Left hindlimb (tissue), 1 donor: ENCODE results near the gene AHDC1.

Experiments used
- DNase-seq: peaks from one replicate; pipeline ENCODE4 v3.0.0-alpha.2; 2018

The AHDC1 gene

GRCh38 chr1:27598295-27598687, 5.7 kb downstream of the AHDC1 start:
- DNase-seq, result peak; percentile 77

- peak; percentile 78 for DNase-seq
Measured at GRCh38 chr1:27597516-27598294, 6.2 kb downstream of the AHDC1 start.

- peak; percentile 35 for DNase-seq
Measured at GRCh38 chr1:27596986-27597385, 7.0 kb downstream of the AHDC1 start.

GRCh38 chr1:27596261-27596660, 7.7 kb downstream of the AHDC1 start:
- peak; percentile 29 for DNase-seq

GRCh38 chr1:27595597-27595996, 8.3 kb downstream of the AHDC1 start:
- peak; percentile 26 for DNase-seq

- no peak for DNase-seq
Measured at GRCh38 chr1:27594564-27595510, 9.1 kb downstream of the AHDC1 start.

- no peak for DNase-seq
Measured at GRCh38 chr1:27593678-27594563, 10.0 kb downstream of the AHDC1 start.

- no peak for DNase-seq
Measured at GRCh38 chr1:27592931-27593677, 10.8 kb downstream of the AHDC1 start.

- DNase-seq, result no peak
Measured at GRCh38 chr1:27592232-27592930, 11.6 kb downstream of the AHDC1 start.

GRCh38 chr1:27591622-27592021, 12.3 kb downstream of the AHDC1 start:
- DNase-seq, result no peak

GRCh38 chr1:27590917-27591508, 12.9 kb downstream of the AHDC1 start:
- no peak for DNase-seq

GRCh38 chr1:27589841-27590426, 14.0 kb downstream of the AHDC1 start:
- DNase-seq, result peak; percentile 81

GRCh38 chr1:27589441-27589840, 14.5 kb downstream of the AHDC1 start:
- no peak for DNase-seq

GRCh38 chr1:27588256-27589232, 15.4 kb downstream of the AHDC1 start:
- no peak for DNase-seq

GRCh38 chr1:27585684-27586083, 18.3 kb downstream of the AHDC1 start:
- no peak for DNase-seq

- DNase-seq, result no peak
Measured at GRCh38 chr1:27584453-27584852, 19.5 kb downstream of the AHDC1 start.

- no peak for DNase-seq
Measured at GRCh38 chr1:27583479-27583878, 20.5 kb downstream of the AHDC1 start.

GRCh38 chr1:27581823-27582243, 22.1 kb downstream of the AHDC1 start:
- DNase-seq, result no peak

- DNase-seq, result peak; percentile 66
Measured at GRCh38 chr1:27577504-27578188, 26.3 kb downstream of the AHDC1 start.
